Left renal pelvis (tissue), 4 donors: Measurements from ENCODE around the gene PHC1. TPM values are rescaled to one million over a fixed set of nuclear protein-coding genes. Genes with fewer than 3 reads are reported as not detected.
A peak's percentile ranks its signal among the peaks of the same experiment; 100 is the strongest.
"Not testable (repeated sequence)": the region's sequence is repeated elsewhere in the genome, so short reads cannot be mapped to it uniquely, and the experiment has no call there.

ENCODE experiments used
- DNase-seq, 4 donors: peaks; one replicate each; pipeline ENCODE4 v3.0.0-alpha.2; 2013; ENCODE audit warnings: low read depth in 4 of 4, low spot score in 3 of 4
- polyA plus RNA-seq, 4 donors: library from polyadenylated mRNA; unstranded; fragments of 120-200 nt; gene quantifications; one replicate each; pipeline ENCODE4 v1.2.1, GENCODE V29; 2013; ENCODE audit not compliant: insufficient read length in 4 of 4

Gene PHC1
- 100 to 1,000 TPM in 1 of 4 donors, 10 to 100 TPM in 3; 78.5 to 111 (median 88.7) TPM for polyA plus RNA-seq

DNA sequence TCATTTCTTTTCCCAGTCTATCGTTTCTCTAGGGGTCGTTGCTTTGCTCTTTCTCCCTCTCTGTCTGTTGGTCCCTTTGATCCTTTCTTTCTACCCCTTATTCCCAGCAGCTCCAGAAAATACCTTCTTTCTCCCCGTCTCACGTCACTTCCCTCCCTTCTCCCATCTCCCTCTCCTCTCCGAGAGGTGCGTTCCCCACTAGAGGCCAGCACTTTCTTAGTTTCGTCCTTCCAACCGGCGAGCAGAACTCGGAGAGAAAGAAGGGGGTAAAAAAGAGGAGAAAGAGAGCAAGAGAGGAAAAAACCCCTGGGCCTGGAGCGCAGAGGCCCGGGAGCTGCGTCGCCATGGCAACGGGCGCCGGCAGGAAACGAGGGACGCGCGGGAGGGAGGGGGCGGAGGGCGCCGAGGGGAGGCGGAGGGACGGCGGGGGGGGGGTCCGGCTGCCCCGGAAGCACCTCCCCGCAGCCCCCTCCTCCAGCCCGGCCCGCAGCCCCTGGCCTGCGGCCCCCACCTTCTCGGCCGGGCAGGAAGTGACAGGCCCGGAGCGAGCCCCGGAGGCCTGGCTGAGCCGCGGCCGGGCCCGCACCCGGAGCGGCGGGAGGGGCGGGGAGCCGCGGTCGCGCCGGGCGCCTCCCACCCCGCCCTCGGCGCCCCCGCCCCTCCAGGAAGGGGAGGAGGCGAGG lies at the start of gene PHC1:
TSS of gene PHC1 (plus strand) at position 477 of the 683 bp plus-strand sequence. CDS start 3,169 bp downstream, outside the sequence.
- DNase-seq: peak; percentile 71 to 82 (median 76)

DNA sequence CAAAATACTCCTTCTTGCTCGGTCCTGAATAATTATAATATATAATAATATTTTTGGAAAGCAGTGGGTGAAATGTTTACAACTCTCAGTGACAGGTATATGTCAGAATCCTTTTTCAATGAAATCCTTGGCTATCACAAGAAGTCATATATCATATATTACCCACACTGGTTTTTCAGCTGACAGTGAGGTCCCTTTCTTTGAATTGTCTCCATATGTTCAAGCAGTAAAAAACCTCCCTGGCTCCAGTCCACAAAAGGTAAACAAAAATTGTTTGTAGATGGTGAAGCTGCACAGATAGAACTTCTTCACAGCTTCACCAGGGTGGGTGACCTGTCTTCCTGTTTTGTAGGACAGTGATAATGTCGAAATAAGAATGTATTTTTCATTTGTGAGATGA lies 47.9 kb upstream of the PHC1 start:
- DNase-seq: no peak

DNA sequence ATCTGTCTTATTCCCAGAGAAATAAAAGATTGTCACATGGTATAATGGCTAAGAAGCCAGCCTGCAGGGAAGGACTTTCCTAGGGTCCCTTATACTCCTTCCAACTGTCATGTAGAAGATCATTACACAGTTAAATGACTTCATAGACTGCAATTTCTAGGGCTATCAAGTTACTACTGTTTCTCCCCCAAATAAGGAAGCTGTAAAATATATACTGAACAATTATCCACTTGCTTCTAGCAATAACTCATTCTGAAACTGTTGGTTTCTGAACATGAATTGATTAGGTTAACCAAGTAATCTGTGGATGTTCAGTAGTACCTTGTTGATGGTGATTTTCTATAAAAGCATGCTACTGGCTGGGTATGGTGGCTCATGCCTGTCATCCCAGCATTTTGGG lies 47.3 kb upstream of the PHC1 start:
- DNase-seq: no peak

DNA sequence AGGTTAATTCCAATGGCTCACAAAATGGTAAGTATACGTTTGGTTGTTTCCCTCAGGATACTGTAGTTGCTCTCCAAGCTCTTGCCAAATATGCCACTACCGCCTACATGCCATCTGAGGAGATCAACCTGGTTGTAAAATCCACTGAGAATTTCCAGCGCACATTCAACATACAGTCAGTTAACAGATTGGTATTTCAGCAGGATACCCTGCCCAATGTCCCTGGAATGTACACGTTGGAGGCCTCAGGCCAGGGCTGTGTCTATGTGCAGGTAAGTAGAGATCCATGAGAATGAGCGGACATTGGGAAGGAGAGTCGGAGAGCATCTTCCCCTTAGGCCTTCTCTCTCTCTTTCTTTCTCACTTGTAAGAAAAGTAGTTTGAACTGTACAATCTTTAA lies 46.5 kb upstream of the PHC1 start:
- no peak for DNase-seq

DNA sequence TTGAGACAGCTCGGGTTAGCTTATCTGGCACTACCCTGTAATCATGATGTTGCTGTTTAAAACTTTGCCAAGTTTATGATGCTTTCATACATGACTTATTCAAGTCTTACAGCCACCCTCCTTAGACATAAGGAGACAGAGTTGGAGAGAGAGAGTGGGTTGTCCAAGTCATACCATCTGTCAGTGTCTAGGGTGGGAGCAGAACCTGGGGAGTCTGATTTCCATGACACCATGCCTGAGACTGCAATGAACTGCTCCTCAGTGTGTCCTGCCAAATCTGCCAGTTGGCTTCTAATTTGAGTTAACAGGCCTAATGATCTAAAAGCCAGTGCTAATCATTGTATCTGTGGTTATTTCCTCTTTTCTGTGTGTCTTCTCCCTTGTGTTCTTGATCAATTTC lies 43.7 kb upstream of the PHC1 start:
- no peak for DNase-seq

DNA sequence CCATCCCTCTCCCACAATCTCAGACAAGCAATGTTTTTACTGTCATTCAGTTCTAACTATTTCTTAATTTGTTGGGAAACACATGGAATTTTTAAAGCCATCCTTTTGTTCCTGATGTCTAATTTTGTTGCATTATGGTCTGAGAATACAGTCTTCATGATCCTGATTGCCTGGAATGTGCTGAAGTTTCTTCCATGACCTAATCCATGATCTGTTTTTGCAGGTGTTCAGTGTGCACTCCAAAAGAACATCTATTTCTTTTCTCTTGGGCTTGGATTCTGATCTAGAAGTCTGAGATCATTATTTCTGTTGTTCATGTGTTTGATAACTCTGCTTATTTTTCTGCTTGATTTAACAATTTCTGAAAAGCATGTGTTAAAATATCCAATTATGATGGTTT lies 43.2 kb upstream of the PHC1 start:
- DNase-seq: no peak

DNA sequence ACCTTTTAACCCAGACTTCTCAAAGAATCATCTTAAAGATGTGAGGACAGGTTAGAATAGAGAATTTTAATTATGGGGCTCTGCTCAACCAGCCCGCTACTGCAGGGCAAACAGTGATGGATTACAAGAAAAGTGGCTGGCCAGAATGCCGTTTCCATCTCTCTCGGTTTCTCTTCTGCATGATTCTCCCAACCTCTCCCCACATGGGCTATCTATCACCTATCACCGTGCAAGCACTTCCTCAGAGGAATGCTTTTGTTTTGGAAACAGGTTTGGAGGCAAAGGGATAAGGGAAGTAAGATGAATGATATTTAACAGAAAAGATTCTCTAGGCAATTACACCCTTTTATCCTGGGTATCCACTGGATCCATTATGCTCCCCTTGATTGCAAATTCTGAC lies 37.4 kb upstream of the PHC1 start:
- no peak for DNase-seq

DNA sequence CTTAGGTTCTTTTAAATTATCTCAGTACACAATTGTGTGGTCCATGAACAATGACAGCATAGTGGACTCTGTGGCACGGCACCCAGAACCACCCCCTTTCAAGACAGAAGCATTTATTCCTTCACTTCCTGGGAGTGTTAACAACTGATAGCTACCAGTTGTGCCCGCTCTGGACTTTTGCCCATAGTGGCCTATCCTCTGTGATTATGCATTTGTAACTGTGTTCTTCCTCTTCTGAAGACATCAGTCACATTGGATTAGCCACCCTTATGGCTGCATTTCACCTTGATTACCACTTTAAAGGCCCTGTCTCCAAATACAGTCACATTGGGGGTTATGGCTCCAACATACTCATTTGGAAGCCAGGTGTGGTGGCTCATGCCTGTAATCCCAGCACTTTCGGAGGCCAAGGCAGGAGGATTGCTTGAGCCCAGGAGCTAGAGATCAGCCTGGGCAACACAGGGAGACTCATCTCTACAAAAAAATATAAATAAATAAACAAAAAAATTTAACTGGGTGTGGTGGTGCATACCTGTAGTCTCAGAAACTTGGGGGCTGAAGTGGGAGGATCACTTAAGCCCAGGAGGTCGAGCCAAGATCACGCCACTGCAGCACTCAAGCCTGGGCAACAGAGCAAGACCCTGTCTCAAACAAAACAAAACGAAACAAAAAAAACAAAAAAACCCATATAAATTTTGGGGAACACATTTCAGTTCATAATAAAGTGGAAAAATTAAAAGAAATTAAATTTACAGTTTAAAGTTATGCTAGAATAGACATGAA lies 27.6 kb upstream of the PHC1 start:
- DNase-seq: no peak

DNA sequence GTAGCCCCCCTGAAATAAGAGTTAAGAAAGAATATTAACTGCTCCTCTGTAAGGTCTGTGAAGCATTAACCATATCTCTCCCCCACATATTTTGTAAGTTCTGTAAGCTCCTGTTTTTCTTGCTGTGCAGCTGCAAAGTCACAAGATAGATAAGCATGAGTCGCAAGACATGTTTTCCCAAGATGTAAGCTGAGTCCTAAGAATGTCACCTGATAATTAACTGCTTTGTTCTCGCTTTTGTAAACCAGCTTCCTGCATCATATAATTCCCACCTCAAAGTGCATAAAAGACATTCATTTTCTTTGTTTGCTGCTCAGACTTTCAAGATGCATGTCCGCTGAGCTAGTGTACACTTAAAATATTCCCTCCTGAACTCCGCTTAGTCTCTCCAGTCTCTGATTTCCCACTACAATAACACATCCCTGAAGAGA lies 27.0 kb upstream of the PHC1 start:
- DNase-seq: no peak

DNA sequence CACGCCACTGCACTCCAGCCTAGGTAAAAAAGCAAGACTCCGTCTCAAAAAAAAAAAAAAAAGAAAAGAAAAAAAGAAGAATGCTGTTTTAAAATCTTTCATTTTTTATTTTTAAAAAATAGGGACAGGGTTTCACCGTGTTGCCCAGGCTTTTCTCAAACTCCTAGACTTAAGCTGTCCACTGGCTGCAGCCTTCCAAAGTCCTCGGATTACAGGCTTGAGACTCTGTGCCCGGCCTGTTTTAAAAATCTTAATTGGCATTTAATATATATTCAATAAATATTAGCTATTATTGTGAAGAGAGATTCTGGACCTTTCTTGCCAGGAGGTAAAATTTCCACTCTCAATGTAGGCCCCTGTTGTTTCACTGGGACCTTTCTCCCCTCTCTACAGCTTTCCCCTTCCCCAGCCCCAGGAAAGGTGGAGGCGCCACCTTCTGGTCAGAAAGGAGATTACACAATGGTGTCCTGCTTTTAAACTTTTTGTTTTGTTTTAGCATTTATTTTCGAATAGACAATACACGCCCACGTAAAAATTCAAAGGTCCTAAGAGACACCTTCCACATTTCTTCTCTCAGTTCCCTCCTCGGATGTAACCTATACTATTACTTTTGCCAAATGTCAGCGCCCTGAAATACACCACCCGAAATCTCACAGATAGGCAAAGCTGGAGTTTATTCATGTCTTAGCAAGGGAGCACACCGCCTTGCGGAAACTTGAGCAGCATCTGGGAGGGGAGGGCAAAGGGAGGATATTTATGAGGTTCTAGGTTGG lies 23.8 kb upstream of the PHC1 start:
- peak; percentile 36 to 64 (median 61) for DNase-seq

DNA sequence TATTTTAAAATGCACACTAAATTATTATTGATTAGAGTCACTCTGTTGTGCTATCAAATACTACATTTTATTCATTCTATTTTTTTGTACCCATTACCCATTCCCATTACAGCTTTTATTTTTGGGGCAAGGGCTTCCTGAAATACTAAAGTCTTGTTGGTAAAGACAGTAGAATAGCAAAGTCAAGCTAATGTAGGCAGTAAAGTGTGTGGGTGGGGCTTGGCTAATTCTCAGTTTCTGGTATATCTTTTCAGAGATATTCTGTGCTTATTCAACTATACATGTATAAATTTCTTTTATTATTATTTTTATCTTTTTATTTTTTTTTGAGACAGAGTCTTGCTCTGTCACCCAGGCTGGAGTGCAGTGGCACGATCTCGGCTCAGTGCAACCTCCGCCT lies 22.3 kb upstream of the PHC1 start:
- DNase-seq: no peak

DNA sequence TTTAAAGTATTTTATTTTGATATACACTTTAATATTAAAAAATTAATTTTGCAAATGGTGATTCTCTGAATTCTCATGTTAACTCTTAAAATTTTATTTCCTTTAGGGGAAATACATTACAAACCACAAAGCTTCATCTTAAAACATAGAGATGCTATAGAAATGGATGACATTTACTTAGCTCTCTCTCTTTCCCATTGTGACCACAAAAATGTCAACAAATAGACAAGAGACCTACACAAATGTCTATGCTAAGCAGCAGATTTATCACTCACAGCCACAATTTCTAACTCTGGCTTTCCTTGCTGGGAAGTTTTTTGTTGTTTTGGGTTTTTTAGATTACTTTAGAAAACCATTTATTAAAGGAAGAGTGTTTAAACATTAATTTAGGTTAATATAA lies 19.9 kb upstream of the PHC1 start:
- no peak for DNase-seq

DNA sequence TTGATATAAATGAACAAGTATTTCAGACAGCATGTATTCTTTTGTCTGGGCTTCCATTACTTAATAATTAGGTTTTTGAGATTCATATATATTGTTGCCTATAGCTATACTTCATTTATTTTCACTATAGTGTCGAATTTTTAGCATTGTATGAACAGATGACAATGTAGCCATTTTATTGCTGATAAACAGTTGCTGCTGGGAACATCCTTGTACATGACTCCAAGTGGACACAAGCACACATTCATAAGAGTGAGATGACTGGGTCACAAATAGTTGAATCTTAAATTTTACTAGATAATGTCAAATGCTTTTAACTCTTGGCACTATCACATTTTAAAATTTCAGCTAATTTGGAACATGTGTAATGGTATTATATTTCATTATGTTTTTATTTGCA lies 19.3 kb upstream of the PHC1 start:
- DNase-seq: no peak

DNA sequence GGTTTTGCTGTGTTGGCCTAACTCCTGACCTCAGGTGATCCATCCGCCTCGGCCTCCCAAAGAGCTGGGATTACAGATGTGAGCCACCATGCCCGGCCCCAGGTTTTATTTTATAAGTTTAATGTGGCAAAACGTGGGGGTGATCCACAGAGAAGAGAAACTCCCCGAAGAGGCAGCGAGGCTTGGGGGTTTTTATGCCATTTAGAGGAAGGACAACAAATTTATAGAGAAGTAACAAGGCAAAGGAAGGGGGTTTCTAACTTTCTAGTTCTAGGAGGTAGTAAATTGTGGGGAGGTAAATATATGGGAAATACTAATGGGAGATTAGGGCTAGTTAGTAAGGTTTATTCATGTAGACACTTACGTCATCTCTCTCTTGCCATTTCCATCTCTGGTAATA lies 17.2 kb upstream of the PHC1 start:
- no peak for DNase-seq

DNA sequence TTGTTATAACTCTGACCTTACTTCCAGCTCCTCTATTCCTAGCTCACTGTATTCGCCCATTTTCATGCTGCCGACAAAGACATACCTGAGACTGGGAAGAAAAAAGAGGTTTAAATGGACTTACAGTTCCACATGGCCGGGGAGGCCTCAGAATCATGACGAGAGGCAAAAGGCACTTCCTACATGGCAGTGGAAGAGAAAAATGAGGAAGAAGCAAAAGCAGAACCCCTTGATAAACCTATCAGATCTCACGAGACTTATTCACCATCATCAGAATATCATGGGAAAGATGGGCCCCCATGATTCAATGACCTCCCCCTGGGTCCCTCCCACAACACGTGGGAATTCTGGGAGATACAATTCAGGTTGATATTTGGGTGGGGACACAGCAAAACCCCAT lies 14.5 kb upstream of the PHC1 start:
- DNase-seq: no peak

DNA sequence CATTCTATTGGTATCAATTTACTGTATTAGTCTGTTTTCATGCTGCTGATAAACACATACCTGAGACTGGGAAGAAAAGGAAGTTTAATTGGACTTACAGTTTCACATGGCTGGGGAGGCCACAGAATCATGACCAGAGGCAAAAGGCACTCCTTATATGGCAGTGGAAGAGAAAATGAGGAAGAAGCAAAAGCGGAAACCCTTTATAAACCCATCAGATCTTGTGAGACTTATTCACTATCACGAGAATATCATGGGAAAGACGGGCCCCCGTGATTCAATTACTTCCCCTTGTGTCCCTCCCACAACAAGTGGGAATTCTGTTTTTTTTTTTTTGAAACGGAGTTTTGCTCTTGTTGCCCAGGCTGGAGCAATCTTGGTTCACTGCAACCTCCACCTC lies 11.6 kb upstream of the PHC1 start:
- not testable (repeated sequence) for DNase-seq

DNA sequence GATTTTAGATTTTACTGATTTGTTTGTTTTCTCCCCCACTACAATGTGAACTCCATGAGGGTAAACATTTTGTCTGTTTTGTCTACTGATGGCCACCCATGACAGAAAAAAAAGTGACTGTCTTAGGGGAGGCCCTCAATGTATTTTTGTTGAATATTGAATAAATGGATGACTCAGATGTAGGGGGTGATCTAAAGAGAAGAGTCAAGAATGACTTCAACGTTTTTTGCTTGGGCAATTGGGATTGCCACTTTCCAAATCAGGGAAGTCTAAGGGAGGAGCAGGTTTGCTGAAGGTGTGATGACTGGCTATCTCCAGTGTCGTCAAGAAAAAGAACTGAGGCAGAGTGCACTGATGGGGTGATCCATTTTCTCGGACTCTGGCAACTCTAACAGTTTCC lies 10.7 kb upstream of the PHC1 start:
- DNase-seq: no peak

DNA sequence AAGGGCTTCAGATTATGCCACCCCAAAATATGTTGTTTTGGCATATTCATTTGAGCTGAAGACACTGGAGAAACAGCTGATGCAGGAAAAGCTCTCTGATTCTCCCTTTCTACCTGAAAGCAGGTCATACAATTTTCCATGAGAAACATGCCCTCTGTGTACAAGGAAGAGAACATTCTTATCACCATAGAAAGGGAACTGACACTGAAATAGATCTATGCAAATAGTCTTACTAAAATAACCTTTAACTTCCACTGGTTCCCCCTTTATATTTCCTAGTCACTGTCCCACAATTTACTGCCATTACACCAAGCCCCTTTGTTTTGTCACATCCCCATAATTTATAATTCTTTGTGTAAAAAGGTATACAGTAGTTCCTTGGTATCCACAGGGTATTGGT lies 9.6 kb upstream of the PHC1 start:
- no peak for DNase-seq

DNA sequence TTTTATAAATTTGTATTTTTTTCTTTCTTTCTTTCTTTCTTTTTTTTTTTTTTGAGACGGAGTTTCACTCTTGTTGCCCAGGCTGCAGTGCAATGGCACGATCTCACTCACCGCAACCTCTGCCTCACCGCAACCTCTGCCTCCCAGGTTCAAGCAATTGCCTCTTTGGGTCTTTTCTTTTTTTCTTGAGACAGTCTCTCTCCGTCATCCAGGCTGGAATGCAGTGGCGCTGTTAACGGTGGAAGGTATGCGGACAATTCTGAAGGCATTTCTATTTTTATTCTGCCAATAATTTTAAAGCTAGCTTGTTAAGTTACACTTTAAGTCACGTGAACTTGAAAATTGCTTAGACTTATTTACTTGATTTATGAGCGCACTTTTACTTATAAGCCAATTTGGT lies 8.8 kb upstream of the PHC1 start:
- DNase-seq: no peak

DNA sequence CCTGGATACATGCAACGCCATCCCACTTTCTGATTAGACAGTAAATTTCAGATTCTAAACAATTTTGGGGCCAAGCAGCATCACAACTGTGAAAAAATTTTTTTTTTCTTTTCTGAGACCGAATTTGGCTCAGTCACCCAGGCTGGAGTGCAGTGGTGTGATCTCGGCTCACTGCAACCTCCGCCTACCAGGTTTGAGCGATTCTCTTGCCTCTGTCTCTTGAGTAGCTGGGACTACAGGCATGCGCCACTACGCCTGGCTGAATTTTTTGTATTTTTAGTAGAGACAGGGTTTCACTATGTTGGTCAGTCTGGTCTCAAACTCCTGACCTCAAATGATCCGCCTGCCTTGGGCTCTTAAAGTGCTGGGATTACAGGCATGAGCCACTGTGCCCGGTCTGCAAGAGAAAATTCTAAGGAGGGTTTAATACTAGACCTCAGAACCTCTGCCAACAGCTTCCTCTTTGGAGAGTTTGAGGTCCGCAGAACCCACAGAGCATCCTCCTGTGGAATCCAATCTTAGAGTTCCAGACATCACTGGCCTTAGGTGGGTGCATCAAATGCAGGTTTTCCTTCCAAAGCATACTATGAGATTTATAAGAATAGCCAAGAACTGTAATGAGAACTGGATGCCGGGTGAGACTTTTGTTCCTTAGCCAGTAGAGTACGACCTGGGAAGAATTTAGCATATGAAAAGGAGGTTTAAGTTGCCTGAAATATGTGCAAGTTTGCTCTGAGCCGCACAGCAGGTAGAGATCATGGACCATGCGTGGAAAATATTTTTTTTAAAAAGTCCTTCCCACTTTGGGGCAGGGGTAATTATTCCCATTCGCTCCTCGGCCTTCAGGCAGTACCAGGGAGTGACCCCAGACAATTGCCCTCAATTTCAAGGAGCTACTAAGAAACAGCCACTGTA lies 7.8 kb upstream of the PHC1 start:
- no peak for DNase-seq
